Activated T-cell treated with anti-CD3 and anti-CD28 coated beads, Interleukin-2, amount 50 U/mL, for 4 hours (primary cell): ENCODE measurements around the gene ENO3. TPM values are rescaled to one million over a fixed set of nuclear protein-coding genes. Genes with fewer than 3 reads are reported as not detected.

Source experiments
- ATAC-seq, 2 donors: fragments of 200-7000 bp; cut with Tn5 transposase; one replicate each; pipeline ENCODE4 v1.10.0; 2021
- DNase-seq: peaks from one replicate; pipeline ENCODE4 v3.0.0-alpha.2; 2020
- H3K27me3 Mint-ChIP-seq: one replicate; pipeline ENCODE4 v1.8.0; 2021; ENCODE audit warnings: low read depth, mixed read lengths
- H3K36me3 Mint-ChIP-seq: one replicate; pipeline ENCODE4 v1.8.0; 2022; ENCODE audit warnings: mixed read lengths; ENCODE audit not compliant: insufficient read depth
- H3K4me1 Mint-ChIP-seq: one replicate; pipeline ENCODE4 v1.8.0; 2021; ENCODE audit warnings: low read depth, mixed read lengths
- H3K4me3 Mint-ChIP-seq: one replicate; pipeline ENCODE4 v1.8.0; 2021; ENCODE audit warnings: mild to moderate bottlenecking, moderate library complexity, mixed read lengths
- H3K9me3 Mint-ChIP-seq: one replicate; pipeline ENCODE4 v1.8.0; 2021; ENCODE audit warnings: mixed read lengths
- total RNA-seq, 3 donors: library from RNA; stranded (reverse); gene quantifications; one replicate each; pipeline ENCODE4 v1.2.1, GENCODE V29; 2021

ENO3 gene
- total RNA-seq, 3 donors from 2014 or later = 25.8 to 26.9 (median 26.0) TPM

DNA sequence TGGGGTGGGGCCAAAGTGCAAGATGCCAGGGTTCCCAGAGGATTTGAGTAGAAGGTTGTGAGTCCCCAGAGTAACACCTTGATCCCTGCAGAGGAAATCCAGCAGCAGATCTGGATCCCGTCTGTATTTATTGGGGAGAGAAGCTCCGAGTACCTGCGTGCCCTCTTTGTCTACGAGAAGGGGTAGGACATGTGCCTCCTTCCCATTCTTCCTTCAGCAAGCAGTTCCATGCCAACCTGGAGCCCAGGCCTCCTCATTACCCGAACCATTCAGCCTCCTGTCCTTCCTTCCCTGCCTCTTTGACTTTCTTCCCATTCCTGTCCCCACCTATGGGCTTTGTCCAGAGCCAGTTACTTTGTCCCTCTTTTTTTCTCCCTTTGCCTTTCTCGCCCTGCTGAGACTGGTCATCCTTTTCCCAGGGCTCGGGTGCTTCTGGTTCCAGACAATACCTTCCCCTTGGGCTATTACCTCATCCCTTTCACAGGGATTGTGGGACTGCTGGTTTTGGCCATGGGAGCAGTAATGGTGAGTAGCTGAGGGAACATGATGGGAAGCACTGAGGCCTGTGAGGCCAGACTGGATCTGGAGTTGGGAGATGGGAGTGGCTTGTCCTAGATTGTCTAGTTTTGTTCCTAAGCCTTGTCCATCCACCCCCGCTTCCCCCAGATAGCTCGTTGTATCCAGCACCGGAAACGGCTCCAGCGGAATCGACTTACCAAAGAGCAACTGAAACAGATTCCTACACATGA lies 8.0 kb upstream of the ENO3 start:
- H3K36me3 Mint-ChIP-seq = peaks cover 43% of the 10 kb centered on the region
- H3K4me1 Mint-ChIP-seq = peaks cover 68% of the 10 kb centered on the region
- no peak for ATAC-seq
- H3K9me3 Mint-ChIP-seq = no peaks in the 10 kb centered on the region
- H3K27me3 Mint-ChIP-seq = no peaks in the 10 kb centered on the region
- H3K4me3 Mint-ChIP-seq = peak overlapping the region; percentile 95
- no peak for DNase-seq

DNA sequence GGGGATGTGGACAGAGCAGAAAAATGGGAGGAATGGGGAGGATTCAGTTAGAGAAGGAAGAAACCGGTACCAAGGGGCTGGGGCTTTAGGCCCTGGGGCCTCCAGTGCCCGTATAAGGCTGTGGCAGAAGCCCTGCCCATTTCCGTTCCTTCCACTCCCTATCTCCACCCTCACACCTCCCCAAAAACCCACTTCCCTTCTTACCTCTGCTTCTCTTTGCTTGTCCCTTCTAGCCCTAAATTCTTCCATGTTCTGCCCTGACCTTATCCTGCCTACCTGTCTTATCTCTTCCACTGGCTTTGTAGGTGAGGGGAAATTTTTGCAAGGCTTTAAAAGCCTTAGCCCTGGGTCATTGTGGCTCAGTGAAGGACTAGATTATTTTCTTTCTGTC lies 6.8 kb upstream of the ENO3 start:
- H3K4me1 Mint-ChIP-seq = peaks cover 57% of the 10 kb centered on the region
- no peak for ATAC-seq
- H3K9me3 Mint-ChIP-seq = no peaks in the 10 kb centered on the region
- no peaks in the 10 kb centered on the region for H3K27me3 Mint-ChIP-seq
- peak overlapping the region; percentile 94 for H3K4me3 Mint-ChIP-seq
- DNase-seq = no peak
- peaks cover 43% of the 10 kb centered on the region for H3K36me3 Mint-ChIP-seq

DNA sequence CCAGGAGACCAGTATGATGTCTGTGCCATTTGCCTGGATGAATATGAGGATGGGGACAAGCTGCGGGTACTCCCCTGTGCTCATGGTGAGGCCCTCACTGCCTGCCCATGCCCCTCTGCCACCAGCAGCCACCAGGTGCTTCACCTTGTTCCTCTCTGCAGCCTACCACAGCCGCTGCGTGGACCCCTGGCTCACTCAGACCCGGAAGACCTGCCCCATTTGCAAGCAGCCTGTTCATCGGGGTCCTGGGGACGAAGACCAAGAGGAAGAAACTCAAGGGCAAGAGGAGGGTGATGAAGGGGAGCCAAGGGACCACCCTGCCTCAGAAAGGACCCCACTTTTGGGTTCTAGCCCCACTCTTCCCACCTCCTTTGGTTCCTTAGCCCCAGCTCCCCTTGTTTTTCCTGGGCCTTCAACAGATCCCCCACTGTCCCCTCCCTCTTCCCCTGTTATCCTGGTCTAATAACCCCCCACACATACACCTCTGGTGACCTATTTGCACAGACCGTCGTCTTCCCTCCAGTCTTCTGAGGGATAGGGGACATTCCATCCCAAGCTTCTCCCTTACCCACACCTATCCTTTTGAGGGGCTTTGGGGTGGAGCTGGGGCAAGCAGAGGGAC lies 6.3 kb upstream of the ENO3 start:
- Mint-ChIP-seq H3K36me3 (peaks cover 43% of the 10 kb centered on the region), H3K4me3 (peak overlapping the region; percentile 94), H3K4me1 (peaks cover 55% of the 10 kb centered on the region), H3K9me3 (no peaks in the 10 kb centered on the region), H3K27me3 (no peaks in the 10 kb centered on the region)
- ATAC-seq (no peak), DNase-seq (no peak)

GRCh38 chr17:4945176-4945943 lies 5.6 kb upstream of the ENO3 start:
- ATAC-seq (peak; percentile 32 to 33), DNase-seq (peak; percentile 80)
- peaks cover 43% of the 10 kb centered on the region for H3K36me3 Mint-ChIP-seq
- no peaks in the 10 kb centered on the region for H3K9me3 Mint-ChIP-seq
- peaks cover 58% of the 10 kb centered on the region for H3K4me1 Mint-ChIP-seq
- no peaks in the 10 kb centered on the region for H3K27me3 Mint-ChIP-seq
- H3K4me3 Mint-ChIP-seq = peak overlapping the region; percentile 94

DNA sequence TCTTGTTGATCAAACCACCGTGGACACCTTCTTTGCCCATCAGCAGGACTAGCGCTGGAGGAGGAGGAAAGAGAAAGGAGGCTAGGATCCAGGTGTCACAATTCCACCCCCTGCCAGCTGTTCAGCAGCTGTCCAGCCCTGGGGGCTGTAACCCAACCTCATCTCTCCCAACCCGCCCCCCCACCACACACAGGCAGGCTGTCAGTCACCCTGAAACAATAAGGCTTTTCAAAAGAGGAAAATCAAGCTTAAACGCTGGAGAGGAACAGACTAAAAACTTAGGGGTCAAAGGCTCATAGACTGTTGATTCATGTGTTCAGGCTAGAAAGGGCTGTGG lies 5.0 kb upstream of the ENO3 start:
- Mint-ChIP-seq H3K9me3 (no peaks in the 10 kb centered on the region), H3K4me1 (peaks cover 64% of the 10 kb centered on the region)
- DNase-seq = no peak

DNA sequence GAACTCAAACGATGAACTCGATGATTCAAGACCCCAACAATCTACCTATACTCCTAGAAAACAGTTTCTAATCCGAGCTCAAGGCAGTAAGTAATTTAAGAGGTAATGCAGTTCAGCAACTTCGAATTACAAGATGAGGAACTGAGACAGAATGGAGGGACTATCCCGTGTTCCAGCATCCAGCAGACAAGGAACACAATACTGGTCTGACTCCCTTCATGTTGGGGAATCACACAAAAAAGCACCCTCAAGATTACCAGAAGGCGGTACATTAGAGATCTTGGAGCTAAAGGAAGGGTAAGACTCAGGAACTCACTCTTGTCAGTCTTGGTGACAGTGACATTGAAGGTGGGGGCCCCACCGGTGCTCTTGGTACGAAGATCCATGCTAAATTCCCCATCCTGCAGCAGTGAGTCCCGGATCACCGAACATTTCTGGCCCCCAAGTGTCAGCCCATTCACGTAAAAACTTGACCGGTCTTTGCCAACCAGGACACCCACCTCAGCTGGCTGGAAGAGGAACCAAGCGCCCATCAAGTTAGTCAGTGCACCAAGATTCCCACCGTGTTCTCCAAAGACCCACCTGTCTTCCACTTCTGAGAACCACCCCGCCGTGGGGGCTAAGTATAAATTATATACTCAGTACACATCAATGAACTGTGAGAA lies 4.5 kb upstream of the ENO3 start:
- Mint-ChIP-seq H3K4me3 (peak overlapping the region; percentile 94), H3K9me3 (no peaks in the 10 kb centered on the region), H3K27me3 (no peaks in the 10 kb centered on the region), H3K4me1 (peaks cover 62% of the 10 kb centered on the region), H3K36me3 (peaks cover 38% of the 10 kb centered on the region)
- DNase-seq (no peak), ATAC-seq (no peak)

More for the DNA sequence above, 5.0 kb upstream of the ENO3 start:
- ATAC-seq = no peak
- H3K27me3 Mint-ChIP-seq = no peaks in the 10 kb centered on the region
- H3K4me3 Mint-ChIP-seq = peak overlapping the region; percentile 94
- H3K36me3 Mint-ChIP-seq = peaks cover 43% of the 10 kb centered on the region

DNA sequence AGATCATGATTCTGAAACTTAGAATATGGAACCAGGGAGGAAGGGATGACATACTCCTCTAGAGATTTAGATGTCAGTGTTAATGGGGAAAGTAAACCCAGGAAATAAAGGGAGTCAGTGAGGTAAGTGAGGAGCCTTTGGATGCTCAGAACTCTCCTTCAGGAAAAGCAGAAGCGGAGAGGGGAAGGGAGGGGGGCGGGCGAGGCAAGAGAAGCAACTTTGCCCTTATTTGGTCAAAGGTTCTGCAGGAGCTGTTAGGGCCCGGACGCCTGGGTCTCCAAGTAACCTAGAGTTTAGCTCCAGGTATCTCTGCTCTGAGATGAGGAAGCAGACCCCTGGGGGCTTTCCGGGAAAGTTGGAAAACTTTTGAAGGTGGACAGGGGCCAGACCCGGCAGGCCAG lies 3.9 kb upstream of the ENO3 start:
- no peak for ATAC-seq

GRCh38 chr17:4947411-4948165 lies 3.3 kb upstream of the ENO3 start:
- H3K4me3 Mint-ChIP-seq = peak overlapping the region; percentile 94
- peak; percentile 27 to 29 for ATAC-seq
- H3K4me1 Mint-ChIP-seq = peaks cover 51% of the 10 kb centered on the region
- H3K9me3 Mint-ChIP-seq = no peaks in the 10 kb centered on the region
- peak; percentile 59 for DNase-seq
- H3K36me3 Mint-ChIP-seq = peaks cover 33% of the 10 kb centered on the region
- H3K27me3 Mint-ChIP-seq = no peaks in the 10 kb centered on the region

More for the DNA sequence above, 3.9 kb upstream of the ENO3 start:
- Mint-ChIP-seq H3K27me3 (no peaks in the 10 kb centered on the region), H3K36me3 (peaks cover 33% of the 10 kb centered on the region), H3K9me3 (no peaks in the 10 kb centered on the region), H3K4me3 (peak overlapping the region; percentile 94), H3K4me1 (peaks cover 57% of the 10 kb centered on the region)
- no peak for DNase-seq

DNA sequence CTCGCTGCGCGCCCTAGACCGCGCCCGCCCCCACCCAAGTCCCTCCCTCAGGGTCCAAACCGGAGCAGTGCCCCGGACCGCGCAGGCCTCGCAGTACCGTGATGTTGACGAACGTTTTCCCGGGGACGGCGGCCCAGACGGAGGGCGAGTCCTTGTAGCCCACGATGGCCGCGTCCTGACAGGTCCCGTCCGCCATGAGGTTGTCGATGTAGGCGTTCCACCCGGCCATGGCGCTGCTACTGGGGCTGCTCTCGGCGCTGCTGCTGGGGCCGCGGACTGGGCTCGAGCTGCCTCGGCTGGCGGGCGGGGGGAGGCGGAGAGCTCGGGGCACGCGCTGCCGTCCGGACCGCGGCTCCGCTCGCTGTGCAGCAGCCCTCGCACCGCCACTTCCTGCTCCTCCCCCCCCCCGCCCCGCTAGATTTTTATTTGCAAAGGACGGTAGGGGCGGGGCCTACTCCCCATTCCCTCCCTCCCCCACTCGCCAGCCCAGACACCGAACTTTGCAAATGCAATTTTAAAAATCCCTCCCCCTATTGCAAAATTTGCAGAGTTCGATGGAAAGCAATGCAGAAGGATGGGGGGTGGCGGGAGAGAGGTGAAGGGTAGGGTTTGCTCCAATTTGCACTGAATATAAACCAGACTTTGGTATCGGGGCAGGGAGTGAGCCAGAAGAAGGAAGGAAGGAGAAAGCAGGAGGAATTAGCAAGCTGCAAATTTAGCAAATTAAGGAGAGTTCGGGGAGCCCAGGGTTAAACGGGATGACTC lies 2.6 kb upstream of the ENO3 start, which contains the start of gene PFN1:
Gene PFN1, minus strand, starts transcription at position 365 of the 765 bp plus-strand sequence. Its CDS starts 136 bp downstream, at position 229.
- peak within 1 kb of the TSS; percentile 94 for H3K4me3 Mint-ChIP-seq
- DNase-seq (peak; percentile 88), ATAC-seq (peak; percentile 49 to 51)
- H3K27me3 Mint-ChIP-seq = no peaks in the 10 kb centered on the region
- peaks cover 43% of the 10 kb centered on the region for H3K4me1 Mint-ChIP-seq
- peaks cover 29% of the 10 kb centered on the region for H3K36me3 Mint-ChIP-seq
- H3K9me3 Mint-ChIP-seq = no peaks in the 10 kb centered on the region

GRCh38 chr17:4948931-4949320 lies 2.0 kb upstream of the ENO3 start:
- Mint-ChIP-seq H3K4me3 (peak overlapping the region; percentile 94), H3K36me3 (peaks cover 28% of the 10 kb centered on the region), H3K4me1 (peaks cover 37% of the 10 kb centered on the region), H3K27me3 (no peaks in the 10 kb centered on the region), H3K9me3 (no peaks in the 10 kb centered on the region)
- DNase-seq = peak; percentile 55
- peak; percentile 44 to 47 for ATAC-seq

- Mint-ChIP-seq H3K27me3 (no peaks in the 10 kb centered on the region), H3K4me3 (peak overlapping the region; percentile 94), H3K36me3 (peaks cover 24% of the 10 kb centered on the region), H3K9me3 (no peaks in the 10 kb centered on the region), H3K4me1 (peaks cover 32% of the 10 kb centered on the region)
- DNase-seq (peak; percentile 71), ATAC-seq (peak; percentile 36 to 44)
Observed at GRCh38 chr17:4949321-4950074, 1.4 kb upstream of the ENO3 start.

- peaks cover 18% of the 10 kb centered on the region for H3K36me3 Mint-ChIP-seq
- DNase-seq (peak; percentile 65), ATAC-seq (peak; percentile 17 to 21)
- peaks cover 25% of the 10 kb centered on the region for H3K4me1 Mint-ChIP-seq
- peak overlapping the region; percentile 86 for H3K4me3 Mint-ChIP-seq
- no peaks in the 10 kb centered on the region for H3K27me3 Mint-ChIP-seq
- H3K9me3 Mint-ChIP-seq = no peaks in the 10 kb centered on the region
Observed at GRCh38 chr17:4950075-4950745, 709 bp upstream of the ENO3 start.
